NCI-H2196 (cell line): ENCODE data around the gene SCRT2.
"Not testable (repeated sequence)": the region's sequence is repeated elsewhere in the genome, so short reads cannot be mapped to it uniquely, and the experiment has no call there.

Experiments used
- DNase-seq: peaks from one replicate; lab custom pipeline; 2025; ENCODE audit not compliant: unreplicated experiment; lab: John Stamatoyannopoulos, UW

SCRT2 gene

DNA sequence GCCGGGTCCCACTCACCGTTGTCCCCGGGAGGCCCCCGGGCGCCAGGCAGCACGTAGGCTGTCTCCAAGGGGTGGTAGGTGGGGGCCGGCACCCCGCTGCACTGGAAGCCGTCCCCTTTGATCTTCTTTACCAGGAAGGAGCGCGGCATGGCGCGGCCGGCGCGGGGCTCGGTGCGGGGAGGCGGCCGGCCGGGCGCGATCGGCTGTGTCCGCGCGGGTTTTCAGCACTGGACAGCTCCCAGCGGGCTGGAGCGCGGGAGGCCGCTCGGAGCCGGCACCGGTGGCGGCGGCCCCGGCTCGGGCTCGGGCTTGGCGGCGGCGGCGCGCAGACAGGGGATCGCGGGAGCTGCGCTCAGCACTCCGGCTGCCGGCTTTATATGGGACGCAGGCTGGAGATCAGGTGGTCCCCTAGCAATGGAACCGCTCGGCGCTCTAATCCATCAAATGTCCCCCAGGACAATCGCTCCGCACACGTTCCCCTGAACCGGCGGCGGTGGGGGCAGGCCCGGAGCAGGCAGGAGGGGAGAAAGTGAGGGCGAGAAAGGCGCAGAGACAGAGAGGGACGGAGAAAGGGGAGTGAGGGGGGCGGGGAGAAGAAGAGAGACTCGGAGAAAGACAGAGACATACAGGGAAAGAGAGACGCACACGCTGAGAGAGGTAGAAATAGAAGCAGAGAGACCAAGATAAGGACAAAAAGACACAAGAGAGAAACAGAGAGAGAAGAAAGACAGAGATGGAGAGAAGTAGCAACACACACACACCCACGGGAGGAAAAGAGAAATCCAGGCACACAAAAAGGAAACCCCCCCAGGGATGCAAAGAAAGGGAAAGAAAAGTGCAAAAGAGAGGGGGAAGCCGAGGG is at the start of gene SCRT2:
Gene SCRT2, minus strand, starts transcription at position 350 of the 862 bp plus-strand sequence. Its CDS starts 201 bp downstream, at position 149.
- no peak for DNase-seq

DNA sequence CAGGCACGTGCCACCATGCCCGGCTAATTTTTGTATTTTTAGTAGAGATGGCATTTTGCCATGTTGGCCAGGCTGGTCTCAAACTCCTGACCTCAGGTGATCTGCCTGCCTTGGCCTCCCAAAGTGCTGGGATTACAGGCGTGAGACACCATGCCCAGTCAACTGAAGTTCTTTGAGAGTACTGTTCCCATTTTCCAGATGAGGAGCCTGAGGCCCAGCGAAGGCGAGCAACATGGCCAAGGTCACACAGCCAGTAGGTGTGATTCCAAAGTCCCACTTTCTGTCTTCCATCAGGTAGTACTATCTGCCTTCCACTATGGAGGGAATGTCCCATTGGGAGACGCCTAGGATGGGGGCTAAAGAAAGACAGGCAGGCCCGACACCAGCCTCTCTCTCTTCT is 49.2 kb upstream of the SCRT2 start:
- not testable (repeated sequence) for DNase-seq

DNA sequence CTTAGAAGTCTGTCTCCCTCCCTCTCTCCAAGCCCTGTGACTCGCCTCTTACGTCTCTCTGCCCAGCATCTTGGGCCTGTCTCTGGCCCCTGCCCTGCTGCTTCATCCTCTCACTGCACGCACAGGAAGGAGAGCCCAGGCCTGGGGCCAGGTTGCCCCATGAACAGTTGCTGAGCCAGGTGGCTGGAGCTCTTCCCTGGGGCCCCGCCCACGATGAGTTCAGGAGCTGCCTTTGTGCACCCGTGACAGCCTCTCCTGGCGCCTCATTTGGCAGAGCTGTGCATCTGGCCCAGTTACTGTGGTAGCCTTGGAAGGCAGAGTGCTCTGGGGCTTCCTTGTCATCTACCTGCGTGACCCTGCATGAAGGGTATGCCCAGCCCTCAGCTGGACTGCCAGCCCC is 48.2 kb upstream of the SCRT2 start:
- DNase-seq: peak; percentile 86

DNA sequence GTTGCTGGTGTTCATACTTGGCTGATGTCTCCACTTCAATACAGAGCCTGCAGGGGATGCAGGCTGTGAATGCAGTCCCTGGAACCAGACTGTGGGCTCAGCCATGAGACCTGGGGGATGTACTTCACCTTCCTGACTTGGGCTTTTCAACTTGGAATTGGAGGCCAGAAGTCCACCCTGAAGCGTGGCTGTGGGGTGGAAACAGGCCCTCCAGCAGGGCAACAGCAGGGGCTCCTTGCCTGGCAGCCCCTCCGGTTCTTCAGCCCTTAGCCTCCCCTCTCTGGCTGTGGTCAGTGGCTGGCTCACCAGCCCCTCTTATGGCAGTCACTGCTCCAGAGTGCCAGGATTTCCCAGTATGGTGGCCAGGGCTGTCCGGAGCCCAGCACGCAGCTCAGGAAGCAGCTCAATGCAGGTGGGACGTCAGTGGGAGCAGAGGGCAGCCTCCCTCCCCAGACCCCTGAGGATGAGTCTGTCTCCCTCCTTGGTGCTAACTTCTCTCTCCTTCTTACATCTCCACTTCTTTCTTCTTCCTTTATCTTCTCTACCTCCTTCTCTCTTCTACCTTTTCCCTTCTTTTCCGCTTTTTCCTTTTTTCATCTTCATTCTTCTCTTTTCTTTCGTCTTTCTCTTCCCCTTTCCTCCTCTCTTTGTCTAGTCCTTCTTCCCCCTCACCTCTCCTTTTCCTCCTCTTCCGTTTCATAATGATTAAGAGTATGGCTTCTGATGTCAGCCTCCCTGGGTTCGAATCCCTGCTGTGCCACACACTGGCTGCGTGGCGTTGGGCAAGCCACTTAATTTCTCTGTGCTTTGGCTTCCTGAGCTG is 47.4 kb upstream of the SCRT2 start:
- DNase-seq: no peak

DNA sequence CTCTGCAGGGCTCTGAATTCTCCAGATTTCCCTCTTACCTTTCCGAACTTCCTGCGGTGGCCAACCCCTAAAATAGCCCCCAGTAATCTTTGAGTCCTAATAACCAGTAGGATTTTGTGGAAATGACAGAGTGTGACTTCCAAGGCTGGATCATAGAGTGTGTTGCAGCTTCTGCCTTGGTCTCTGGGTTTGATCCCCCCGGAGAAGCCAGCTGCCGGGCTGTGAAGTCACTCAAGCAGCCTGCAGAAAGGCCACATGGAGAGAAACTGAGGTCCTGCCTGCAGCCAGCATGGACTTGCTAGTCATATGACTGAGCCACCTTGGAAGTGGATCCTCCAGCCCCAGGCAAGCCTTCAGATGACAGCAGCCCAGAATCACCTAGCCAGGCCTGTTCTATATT is 46.3 kb upstream of the SCRT2 start:
- no peak for DNase-seq

DNA sequence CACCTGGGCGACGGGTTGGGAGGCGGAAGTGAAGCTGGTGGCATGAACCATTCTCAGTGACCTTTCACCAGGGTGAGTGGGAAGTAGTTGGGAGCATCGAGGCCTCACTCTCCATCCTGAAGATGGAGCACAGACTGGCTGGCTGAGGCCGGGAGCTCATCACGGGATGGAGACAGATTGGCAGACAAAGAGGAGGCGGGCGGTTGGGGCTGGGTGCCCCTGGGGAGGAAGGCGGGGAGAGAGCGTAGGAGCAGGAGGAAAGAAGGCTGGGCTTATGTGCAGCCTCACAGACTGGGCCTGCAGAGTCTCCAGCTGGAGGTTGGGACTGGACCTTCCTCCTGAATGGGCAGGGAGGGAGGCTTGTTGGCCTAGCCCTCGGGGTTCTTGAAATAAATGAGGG is 44.2 kb upstream of the SCRT2 start:
- no peak for DNase-seq

DNA sequence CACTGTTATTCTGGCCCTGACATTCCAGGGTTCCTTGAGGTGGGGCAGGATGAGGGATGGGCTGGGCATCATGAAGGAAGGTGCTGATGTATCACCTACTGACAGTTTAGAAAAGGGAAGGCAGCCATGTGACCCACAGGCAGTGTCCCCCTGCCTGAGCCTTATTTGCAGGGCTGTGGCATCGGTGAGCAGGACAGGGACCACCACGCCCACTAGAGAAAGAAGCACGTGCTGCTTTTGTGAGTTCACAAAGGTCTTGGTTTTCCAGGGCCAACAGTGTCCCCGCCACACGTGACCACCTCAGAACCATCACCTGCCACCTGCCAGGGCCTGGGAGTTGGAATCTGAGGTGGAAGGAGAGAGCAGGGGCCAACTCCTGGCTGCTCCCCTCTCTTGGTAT is 43.5 kb upstream of the SCRT2 start:
- DNase-seq: no peak

DNA sequence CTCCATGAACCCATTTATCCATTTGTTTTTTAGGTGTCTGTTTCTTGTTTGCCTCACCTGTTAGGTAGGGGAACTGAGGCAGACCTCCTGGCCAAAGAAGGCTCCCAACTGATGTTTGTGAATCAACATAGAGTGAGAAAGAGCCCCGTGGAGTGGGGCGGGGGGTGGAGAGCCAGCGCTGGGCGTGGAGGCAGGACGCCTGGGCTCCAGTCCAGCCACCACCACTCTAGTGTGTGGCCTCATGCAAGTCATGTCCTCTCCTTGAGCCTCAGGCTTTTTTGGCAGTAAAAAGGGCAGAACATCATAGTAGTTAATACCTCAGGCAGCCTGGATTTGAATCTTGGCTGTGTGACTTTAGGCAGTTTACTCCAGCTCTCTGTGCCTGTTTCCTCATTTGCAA is 42.2 kb upstream of the SCRT2 start:
- DNase-seq: no peak

DNA sequence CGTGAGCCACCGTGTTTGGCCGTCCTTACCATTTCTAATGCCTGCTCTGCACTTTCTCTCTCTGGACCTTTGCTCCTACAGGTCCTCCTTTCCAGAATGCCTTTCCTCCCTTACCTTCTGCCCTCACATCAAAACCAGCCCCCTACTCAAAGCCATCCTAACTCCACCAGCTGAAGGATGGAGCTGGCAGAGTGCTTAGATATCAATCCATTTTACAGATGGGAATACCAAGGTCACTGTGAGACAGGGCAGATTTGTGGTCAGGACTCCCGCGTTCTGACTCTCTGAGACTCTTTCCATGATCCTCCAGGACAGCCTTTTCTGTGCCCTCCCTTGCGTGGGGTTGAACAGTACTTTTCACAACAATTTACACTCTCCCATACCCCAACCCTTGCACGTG is 41.7 kb upstream of the SCRT2 start:
- DNase-seq: no peak

DNA sequence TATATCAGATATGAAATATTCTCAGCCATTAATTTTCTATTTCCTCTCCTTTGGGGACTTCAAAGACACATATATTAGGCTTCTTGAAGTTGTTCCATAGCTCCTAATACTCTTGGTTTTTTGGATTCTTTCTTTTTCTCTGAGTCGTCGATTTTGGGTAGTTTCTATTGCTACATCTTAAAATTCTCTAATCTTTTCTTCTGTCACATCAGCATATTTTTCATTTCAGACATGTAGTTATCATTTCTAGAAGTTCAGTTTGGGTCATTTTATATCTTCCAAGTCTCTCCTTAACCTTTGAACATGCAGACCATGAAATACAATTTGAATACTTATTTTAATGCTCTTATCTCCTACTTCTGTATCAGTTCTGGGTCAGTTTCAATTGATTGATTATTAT is 38.9 kb upstream of the SCRT2 start:
- no peak for DNase-seq

DNA sequence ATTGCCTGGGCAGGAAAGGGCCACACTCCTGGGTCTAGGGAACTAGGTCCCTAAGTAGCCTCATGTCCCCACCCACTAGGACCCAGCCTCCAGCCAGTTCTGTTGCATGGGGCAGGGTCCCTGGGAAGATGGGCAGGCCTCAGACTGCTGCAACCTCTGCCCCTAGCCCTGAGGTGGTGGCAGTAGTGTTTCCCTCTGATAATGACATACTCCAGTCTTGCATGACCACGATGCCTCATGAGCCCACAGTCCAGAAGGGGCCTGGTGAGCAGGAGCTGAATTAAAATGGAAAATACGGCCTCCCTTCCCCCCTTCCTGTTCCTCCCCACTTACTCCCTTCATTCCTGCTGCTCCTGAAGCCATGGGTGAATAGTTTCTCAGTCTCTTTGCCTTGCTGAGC is 36.0 kb upstream of the SCRT2 start:
- DNase-seq: no peak

DNA sequence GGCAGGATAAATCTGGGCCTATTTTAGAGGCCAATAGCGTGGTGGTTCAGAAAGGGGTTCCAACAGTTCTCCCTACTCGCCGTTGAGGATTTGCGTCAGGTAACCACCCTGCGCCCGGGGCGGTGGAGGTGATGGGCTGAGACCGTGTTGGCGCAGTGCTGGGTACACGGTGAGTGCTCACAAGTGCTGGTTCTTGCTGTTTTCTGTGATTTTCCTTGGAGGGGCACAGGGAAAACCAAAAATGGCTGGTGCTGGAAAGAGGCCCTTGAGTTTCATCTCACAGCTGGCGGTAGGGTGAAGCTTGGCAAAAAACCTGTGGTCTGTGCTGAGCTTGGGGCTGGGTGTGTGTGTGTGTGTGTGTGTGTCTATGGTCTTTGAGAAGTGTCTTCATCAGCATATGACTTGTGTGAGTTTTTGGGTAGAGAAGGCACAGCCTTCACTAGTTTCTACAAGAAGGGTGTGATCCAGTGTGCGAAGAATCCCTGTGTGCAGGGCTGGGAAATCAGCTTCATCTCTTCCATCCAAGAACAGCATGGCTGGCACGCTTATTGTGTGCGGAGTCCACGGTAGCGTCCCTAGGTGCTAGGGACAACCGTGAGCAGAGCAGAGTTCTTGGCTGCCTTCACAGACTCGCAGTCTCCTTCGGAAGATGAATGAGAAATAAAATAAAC is 35.3 kb upstream of the SCRT2 start:
- DNase-seq: no peak

DNA sequence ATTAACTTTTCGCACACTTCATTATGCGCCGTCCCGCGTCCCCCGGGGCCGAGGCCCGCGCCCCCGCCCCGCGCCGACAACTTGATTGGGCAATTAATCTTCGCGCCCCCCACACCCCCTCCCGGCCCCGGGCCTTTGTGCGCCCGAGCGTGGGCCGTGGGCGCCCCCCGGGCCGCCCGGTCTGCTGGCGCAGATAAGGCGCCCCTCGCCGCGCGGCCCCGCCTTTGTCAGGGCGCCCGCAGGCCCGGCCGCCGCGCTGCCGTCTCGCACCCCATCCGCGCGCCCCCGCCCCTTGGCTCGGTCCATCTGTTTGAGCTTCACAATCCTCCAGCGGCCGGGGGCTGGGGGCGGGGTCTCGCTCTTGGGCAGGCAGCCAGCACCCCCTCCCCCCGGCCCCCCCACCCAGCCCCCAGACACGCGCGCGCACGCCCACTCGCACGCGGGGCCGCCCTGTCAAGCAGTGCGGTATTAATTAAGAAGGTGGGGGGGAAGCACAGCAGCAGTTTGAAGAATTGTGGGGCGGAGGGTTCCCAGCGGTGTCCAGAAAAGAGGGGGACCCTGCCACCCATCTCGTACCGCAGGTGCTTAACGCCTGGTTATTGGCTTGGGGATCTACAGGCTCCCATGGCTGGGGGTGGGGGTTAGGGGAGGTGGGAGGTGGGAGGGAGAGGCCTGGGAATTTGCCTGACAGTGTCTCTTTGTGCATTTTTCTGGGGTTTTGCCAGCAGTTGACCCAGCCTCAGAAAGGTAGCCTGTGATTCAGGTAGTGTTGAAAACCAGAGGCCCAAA is 34.6 kb upstream of the SCRT2 start:
- no peak for DNase-seq

DNA sequence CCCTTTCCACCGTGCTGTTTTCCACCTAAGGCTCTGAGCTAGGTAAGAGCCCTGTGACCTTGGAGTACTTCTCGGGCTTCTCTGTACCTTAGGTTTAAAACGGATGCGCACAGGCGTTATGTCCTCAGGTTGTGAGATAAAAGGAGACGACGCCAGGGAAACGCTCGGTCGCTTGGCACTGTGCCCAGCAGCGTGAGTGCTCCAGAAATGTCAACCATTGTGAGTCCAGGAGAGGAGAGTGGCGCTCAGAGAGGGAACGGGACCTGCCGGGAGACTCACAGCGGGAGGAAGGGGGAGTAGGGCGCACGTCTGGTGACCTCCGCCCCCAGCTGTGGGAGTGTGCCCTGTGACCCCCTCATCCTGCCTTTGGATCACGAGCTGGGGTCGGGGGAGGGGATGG is 33.8 kb upstream of the SCRT2 start:
- DNase-seq: peak; percentile 66

DNA sequence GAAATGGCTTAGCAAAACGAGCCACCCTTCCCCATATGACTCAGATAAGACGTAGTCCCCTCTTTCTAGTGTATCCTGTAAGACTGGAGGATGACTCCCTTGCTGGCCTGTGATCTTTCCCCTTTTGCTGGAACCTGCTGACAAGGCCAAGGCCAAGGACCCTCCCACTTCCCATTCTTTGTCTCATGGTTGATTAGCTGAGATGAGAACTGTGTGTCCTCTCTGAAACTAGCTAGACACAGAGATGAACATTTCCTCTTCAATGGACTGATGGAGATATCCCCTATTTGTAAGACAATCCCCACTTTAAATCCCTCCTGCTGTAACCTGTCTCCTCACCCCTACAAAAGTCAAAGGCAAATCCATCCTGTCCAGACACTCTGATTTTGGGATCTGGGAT is 33.4 kb upstream of the SCRT2 start:
- no peak for DNase-seq

DNA sequence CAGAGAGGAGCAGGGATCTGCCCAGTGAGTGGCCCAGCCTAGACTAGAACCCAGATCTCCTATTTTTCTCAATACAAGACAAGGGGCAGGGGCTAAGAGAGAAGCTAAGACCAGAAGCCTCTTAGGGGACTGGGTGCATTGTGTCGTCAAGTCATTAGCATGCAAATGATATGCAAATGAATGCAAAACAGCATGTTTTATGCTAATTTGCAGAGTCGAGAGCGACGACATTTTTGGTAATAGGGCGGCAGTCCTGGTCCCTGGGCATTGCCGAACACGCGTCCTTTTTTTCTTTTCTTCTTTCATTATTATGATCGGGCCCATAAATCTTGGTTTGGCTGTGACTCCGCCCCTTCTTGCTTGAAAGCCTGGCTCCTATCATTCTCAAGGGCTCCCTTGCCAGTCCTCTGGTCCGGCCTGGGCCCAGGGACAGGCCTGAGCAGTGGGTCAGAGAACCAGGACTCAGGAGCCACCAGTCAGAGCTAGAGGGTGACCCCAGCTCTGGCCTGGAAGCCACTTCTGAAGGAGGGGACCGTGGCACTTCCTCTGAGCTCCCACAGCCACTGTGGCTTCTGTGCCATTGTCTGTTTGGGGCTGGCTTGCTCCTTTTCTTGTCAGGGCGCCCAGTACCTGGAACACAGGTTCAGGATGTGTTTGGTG is 32.0 kb upstream of the SCRT2 start:
- no peak for DNase-seq

DNA sequence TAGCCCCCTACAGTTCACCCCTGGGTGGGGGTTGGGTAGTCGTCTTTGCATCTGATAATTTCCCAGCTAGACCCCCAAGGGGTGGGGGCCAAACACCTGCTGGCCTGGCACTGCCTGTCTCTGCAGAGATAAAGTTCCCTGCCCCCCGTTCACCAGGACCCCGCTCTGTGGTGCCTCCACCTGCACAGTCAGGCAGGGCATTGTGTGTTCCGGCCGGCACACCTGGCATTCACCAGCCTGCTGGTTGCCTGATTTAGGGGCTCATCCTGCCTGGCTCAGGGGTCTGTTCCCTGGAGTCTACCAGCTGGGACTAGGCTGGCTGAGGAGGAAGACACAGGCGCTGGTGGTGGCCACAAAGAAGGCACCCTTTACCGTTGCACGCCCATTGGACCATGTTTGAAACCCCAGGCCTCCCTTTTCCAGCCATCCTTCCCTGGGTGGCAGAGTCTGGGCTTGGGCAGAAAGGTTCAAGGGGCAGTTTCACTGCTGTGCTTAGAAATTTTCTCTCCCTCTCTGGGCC is 30.8 kb upstream of the SCRT2 start:
- DNase-seq: no peak

DNA sequence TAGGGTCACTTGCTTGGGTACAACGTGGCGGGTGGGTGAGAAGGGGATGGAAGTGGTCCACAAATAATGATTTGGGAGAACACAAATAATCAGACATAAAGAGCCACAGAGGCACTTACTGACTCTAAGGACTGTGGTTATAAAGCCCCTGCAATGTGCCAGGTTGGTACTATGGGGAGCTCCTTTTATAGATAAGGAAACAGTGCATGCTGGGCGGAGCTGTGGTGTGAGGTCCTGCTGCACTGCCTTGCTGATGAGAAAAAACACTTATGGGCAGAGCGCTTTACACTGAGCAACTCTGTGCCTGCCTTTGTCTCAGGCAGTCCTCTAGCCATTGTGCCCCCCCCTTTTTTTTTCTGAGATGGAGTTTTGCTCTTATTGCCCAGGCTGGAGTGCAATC is 29.1 kb upstream of the SCRT2 start:
- DNase-seq: no peak

DNA sequence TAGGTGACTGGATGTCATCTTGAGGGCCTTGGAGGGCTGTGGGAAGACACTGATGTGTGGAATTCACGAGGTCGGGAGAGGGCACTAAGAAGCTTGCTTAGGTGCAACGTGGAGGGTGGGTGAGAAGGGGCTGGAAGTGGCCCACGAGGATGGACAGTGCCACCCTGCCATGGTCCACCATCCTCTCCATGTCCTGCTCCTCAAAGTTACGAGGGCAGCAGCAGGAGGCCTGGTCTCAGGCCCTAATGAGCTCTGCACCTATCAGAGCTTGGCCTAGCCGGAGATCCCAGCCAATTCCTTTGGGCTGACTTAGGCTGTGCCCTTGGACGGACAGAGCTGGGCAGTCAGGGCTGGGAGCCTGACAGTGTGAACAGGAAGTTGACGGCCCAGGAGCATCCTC is 27.8 kb upstream of the SCRT2 start:
- no peak for DNase-seq

DNA sequence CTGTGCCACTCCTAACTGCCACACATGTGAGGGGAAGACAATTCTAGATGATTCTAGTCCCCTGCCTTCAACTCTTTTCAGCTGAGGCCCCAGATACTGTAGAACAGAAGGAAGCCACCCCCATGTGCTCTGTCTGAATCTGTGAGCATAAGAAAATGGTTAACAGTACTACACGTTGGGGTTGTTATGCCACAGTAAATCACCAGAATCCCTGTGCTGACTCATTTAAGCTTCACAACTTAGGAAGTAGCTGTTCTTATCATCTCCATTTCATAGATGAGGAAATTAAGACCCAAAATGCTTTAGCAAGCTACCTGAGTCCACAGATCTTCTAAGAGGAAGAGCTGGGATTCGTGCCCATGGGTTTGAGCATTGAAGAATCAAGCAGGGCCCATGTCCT is 27.4 kb upstream of the SCRT2 start:
- DNase-seq: no peak
